ENCODE results near the gene NCBP3. TPM values are rescaled to one million over a fixed set of nuclear protein-coding genes. Genes with fewer than 3 reads are reported as not detected.

Gene NCBP3
- total and polyA plus RNA-seq, 2 of the 4 experiments (the other 2 are of a cell fraction), result 10.8 to 13.5 TPM

DNA sequence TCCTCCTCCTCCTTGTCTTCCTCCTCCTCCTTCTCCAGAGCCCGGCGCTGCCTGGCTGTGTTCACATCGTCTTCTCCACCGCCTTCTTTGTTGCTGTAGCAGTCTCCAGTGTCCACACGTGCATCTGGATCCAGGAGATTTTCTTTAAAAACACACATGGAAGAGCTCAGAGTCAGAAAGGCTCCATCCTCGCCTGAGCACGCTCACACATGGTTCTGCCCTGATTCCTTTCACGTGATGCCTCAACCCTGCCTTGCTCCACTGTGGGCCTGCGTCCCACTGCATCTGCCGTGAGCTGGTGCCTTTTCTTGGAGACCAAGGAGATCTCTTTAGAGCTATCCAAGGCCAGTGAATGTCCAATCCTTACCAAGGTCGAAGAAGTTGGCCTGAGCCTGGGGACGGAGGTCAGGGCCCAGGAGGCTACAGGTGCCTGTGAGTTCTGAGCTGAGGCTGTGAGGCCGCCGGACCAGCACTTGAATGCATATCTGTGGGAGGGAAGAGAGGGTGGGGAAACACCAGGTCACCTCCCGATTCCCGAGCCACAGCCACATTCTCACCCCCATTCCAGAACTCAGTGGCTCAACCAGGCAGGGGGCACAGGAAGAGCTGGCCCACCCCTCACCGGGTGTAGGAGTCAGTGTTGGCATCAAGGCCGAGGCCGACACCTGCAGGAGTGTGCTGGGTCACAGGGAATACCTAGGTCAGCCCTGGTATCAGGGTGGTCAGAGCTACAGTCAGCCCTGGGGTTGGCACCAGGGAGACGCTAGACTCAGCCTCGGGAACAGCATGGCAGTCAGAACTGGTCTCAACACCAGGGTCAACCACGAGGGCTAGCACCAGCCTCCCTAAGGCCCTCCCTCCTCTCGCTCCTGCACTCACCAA lies 84.8 kb downstream of the NCBP3 start:
- Histone ChIP-seq H3K9ac (ENCODE audit: low read depth, low read length) (no peak overlapping the region), H3K18ac (ENCODE audit: low read depth, low read length) (no peak overlapping the region), H3K56ac (ENCODE audit: extremely low read depth, insufficient read depth, low read length) (no peak overlapping the region), H2BK20ac (ENCODE audit: low read depth, low read length) (no peak overlapping the region), H3K9me1 (ENCODE audit: insufficient read depth, low read length) (no peaks in the 10 kb centered on the region), H3K4ac (ENCODE audit: low read depth, low read length) (no peak overlapping the region), H3K9me3 (ENCODE audit: control insufficient read depth, insufficient read depth, low read length) (peaks cover 11% of the 10 kb centered on the region), H3K4me3 (ENCODE audit: insufficient read depth, low read depth, low read length) (no peak overlapping the region), H2BK5ac (ENCODE audit: low read depth, low read length, poor library complexity, severe bottlenecking) (no peak overlapping the region), H2BK15ac (ENCODE audit: low read depth, low read length) (no peak overlapping the region), H4K20me1 (ENCODE audit: insufficient read depth, low read length) (no peaks in the 10 kb centered on the region), H3K79me1 (ENCODE audit: low read depth in 1 of 2, low read length in 2 of 2) (no peaks in the 10 kb centered on the region), H2AK5ac (ENCODE audit: low read depth, low read length) (no peak overlapping the region), H4K8ac (ENCODE audit: low read depth in 2 of 2, low read length in 2 of 2) (no peak overlapping the region), H3K14ac (replicated peaks; ENCODE audit: low read depth, low read length) (no peak overlapping the region), H3K23ac (ENCODE audit: low read depth, low read length) (no peak overlapping the region), H4K91ac (ENCODE audit: insufficient read depth, low read depth, low read length) (no peak overlapping the region), H3K27me3 (ENCODE audit: control insufficient read depth, insufficient read depth, low read length) (peaks cover 20% of the 10 kb centered on the region), H2AFZ (replicated peaks; ENCODE audit: low read length, poor library complexity) (no peak overlapping the region), H2BK120ac (ENCODE audit: low read depth, low read length) (no peak overlapping the region), H2AK9ac (replicated peaks; ENCODE audit: low read depth, low read length, poor library complexity) (peak overlapping the region; percentile 37), H3K4me1 (ENCODE audit: control insufficient read depth, insufficient read depth, low read length) (no peaks in the 10 kb centered on the region), H3K4me2 (ENCODE audit: low read depth, low read length) (no peak overlapping the region), H3K27ac (ENCODE audit: insufficient read depth, low read length) (no peak overlapping the region), H4K5ac (ENCODE audit: low read depth, low read length) (no peak overlapping the region), H3K36me3 (ENCODE audit: control insufficient read depth, insufficient read depth, low read length) (no peaks in the 10 kb centered on the region)
- ChIA-PET POLR2A (ENCODE audit: unreplicated experiment) (no interaction called here), CTCF (interaction anchor here (0.7 kb wide), 1 partner anchor 21 kb away, joined by 3 read pairs; no protein-coding TSS in a partner anchor)
- BruUV-seq (replicated peaks), result no TSS peak
- TF ChIP-seq POLR2A (IDR thresholded peaks at IDR 0.05; ENCODE audit: low read depth, low read length) (no peak), MXI1 (IDR thresholded peaks at IDR 0.05; ENCODE audit: borderline replicate concordance, low read depth, low read length) (no peak)
- TF ChIP-seq, protein P1, sequence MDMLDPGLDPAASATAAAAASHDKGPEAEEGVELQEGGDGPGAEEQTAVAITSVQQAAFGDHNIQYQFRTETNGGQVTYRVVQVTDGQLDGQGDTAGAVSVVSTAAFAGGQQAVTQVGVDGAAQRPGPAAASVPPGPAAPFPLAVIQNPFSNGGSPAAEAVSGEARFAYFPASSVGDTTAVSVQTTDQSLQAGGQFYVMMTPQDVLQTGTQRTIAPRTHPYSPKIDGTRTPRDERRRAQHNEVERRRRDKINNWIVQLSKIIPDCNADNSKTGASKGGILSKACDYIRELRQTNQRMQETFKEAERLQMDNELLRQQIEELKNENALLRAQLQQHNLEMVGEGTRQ (IDR thresholded peaks at IDR 0.05; ENCODE audit: low read depth, low read length), result no peak
- WGBS, 2 experiments (ENCODE audit: extremely low coverage in 2 of 2, insufficient read length in 1 of 2), result 75% methylated on average over 10 of the region's 23 CpGs; no CpG with 5 or more reads in 1 of the 2 experiments
- intact Hi-C loops (cut with micrococcal nuclease) (no loop called here), dilution Hi-C loops (cut with HindIII; ENCODE audit: low sequenced_read_pairs, unreplicated experiment) (no loop called here), in situ Hi-C loops (cut with MboI; ENCODE audit: low sequenced_read_pairs) (no loop called here)
- DNase-seq (no peak), ATAC-seq (ENCODE audit: low read depth) (no peak)

Measured in IMR-90 (cell line).